Gastrocnemius medialis (tissue), 4 donors: ENCODE measurements around the gene USP37.

Experiments used
- POLR2A ChIP-seq, 2 donors: fragments of 450-650 bp; IDR thresholded peaks; one replicate each; pipeline ENCODE4 v1.6.1; 2017; ENCODE audit warnings: antibody characterized with exemption in 2 of 2, mild to moderate bottlenecking in 2 of 2, moderate library complexity in 2 of 2
- TF ChIP-seq, protein P1 (sequence below), 5 experiments: fragments of 450-650 bp in 3 of 5; fragments of 200-600 bp in 2 of 5; sonication (generic) in 2 of 5; IDR thresholded peaks in 4 of 5; conservative IDR thresholded peaks in 1 of 5; 1 replicate in 4 of 5; 2 replicates in 1 of 5; pipeline ENCODE4 v1.5.1; 2016 to 2019; ENCODE audit warnings: antibody characterized with exemption in 5 of 5, mild to moderate bottlenecking in 3 of 5, moderate library complexity in 3 of 5

DNA sequence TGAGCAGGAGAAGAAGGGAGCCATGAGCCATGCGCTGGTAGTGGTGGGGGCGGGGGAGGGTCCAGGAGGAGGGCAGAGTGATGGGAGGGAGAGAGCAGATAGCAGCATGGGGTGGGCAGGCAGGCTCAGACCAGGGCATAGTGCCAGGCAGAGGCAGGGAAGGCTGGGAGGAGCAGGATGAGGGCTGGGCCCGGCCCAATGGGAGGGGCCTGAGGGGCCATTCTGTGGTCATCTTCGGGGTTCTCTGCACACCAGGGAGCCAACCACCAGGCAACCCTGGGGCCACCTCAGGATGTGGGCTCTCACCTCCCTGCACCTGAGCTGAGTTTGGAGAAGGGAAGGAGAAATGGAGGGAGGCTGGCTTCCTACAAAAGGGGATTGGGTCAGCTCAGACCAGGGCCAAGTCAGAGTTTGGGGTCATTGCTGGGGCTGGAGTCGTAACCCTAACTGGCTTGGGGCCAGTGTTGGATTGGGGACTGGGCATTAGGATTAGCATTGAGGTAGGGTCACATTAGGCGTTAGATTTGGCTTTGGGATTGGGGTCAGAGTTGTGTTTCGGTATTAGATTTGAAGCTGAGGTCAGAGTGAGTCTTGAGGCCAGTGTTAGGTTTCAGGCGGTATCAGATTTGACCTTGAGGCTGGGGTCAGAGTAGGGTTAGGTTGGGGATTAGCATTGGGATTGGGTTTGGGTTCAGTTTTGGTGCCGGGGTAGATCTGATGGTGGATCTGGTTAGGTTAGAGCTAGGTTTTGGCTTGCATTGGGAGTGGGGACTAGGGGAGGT lies 138.0 kb downstream of the USP37 start:
- TF ChIP-seq, protein P1, sequence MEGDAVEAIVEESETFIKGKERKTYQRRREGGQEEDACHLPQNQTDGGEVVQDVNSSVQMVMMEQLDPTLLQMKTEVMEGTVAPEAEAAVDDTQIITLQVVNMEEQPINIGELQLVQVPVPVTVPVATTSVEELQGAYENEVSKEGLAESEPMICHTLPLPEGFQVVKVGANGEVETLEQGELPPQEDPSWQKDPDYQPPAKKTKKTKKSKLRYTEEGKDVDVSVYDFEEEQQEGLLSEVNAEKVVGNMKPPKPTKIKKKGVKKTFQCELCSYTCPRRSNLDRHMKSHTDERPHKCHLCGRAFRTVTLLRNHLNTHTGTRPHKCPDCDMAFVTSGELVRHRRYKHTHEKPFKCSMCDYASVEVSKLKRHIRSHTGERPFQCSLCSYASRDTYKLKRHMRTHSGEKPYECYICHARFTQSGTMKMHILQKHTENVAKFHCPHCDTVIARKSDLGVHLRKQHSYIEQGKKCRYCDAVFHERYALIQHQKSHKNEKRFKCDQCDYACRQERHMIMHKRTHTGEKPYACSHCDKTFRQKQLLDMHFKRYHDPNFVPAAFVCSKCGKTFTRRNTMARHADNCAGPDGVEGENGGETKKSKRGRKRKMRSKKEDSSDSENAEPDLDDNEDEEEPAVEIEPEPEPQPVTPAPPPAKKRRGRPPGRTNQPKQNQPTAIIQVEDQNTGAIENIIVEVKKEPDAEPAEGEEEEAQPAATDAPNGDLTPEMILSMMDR (IDR thresholded peaks at IDR 0.05 in 4 of 5, conservative IDR thresholded peaks at IDR 0.05 in 1 of 5), result no peak
- TF ChIP-seq POLR2A (IDR thresholded peaks at IDR 0.05), result no peak
